Endothelial cell of umbilical vein (primary cell): ENCODE measurements around the gene CREB3L2. TPM values are rescaled to one million over a fixed set of nuclear protein-coding genes. Genes with fewer than 3 reads are reported as not detected.
"Not testable (repeated sequence)": the region's sequence is repeated elsewhere in the genome, so short reads cannot be mapped to it uniquely, and the experiment has no call there.

Experiments
- BruUV-seq: library from RNA; stranded (reverse); fragments of 400-500 nt; replicated peaks from 2 replicates; lab custom pipeline; 2021; lab: Mats Ljungman, UMichigan
- CTCF ChIA-PET: fragments of 300-600, 350-600 bp; sonication (Branson Sonifier 250); formaldehyde crosslinking; loops from one replicate; lab custom pipeline; 2021; ENCODE audit warnings: antibody characterized with exemption, inconsistent platforms; lab: Charles Lee
- POLR2A ChIA-PET: fragments of 300-600, 350-600 bp; sonication (Branson Sonifier 250); formaldehyde crosslinking; loops from one replicate; lab custom pipeline; 2021; ENCODE audit warnings: antibody characterized with exemption, inconsistent platforms; lab: Charles Lee
- DNase-seq: peaks from one replicate; pipeline ENCODE4 v3.0.0-alpha.2; 2011; ENCODE audit warnings: low read depth, low spot score
- FAIRE-seq: peaks from 2 replicates; lab custom pipeline; 2011; peaks lifted over from hg19 to GRCh38; lab: Jason Lieb, UNC
- H2AFZ ChIP-seq: 2 replicates; pipeline ENCODE4 v1.6.0; 2012; ENCODE audit warnings: low read depth, low read length, control low read depth, inconsistent platforms
- H3K27ac ChIP-seq: 2 replicates; pipeline ENCODE4 v1.5.1; 2011; ENCODE audit warnings: low read depth, mild to moderate bottlenecking, control low read depth, low read length, moderate library complexity; ENCODE audit not compliant: insufficient read depth
- H3K27me3 ChIP-seq, 2 experiments: 2 replicates each; pipeline versions ENCODE4 v1.6.0 to v1.6.1; 2011; ENCODE audit warnings: low read length in 2 of 2, mixed read lengths in 1 of 2; ENCODE audit not compliant: control insufficient read depth in 2 of 2, insufficient read depth in 2 of 2
- H3K36me3 ChIP-seq, 2 experiments: 2 replicates in 1 of 2; 3 replicates in 1 of 2; pipeline ENCODE4 v1.5.1; 2011; ENCODE audit warnings: low read length in 2 of 2, mild to moderate bottlenecking in 1 of 2, moderate library complexity in 1 of 2; ENCODE audit not compliant: control insufficient read depth in 2 of 2, insufficient read depth in 2 of 2; ENCODE audit errors: extremely low read depth in 1 of 2
- H3K4me1 ChIP-seq: 3 replicates; pipeline ENCODE4 v1.5.1; 2011; ENCODE audit warnings: mild to moderate bottlenecking, low read length; ENCODE audit not compliant: control insufficient read depth, insufficient read depth; ENCODE audit errors: extremely low read depth
- H3K4me2 ChIP-seq: 2 replicates; pipeline ENCODE4 v1.6.1; 2011; ENCODE audit warnings: low read length, control low read depth, mixed read lengths; ENCODE audit not compliant: insufficient read depth
- H3K4me3 ChIP-seq, 3 experiments: fragments of 200-600 bp in 1 of 3; sonication (generic), shearing (Covaris generic) in 1 of 3; replicated peaks in 1 of 3; 2 replicates each; pipeline ENCODE4 v1.5.1; 2011 to 2016; ENCODE audit warnings: control low read depth in 3 of 3, low read length in 3 of 3, mild to moderate bottlenecking in 2 of 3, inconsistent platforms in 1 of 3, low read depth in 1 of 3, moderate library complexity in 1 of 3; ENCODE audit not compliant: insufficient read depth in 1 of 3
- H3K79me2 ChIP-seq: 2 replicates; pipeline ENCODE4 v1.6.0; 2012; ENCODE audit warnings: low read length, inconsistent platforms; ENCODE audit not compliant: control insufficient read depth, insufficient read depth
- H3K9ac ChIP-seq: replicated peaks from 2 replicates; pipeline ENCODE3; 2011; ENCODE audit warnings: low read length, control low read depth; ENCODE audit not compliant: insufficient read depth; ENCODE audit errors: extremely low read depth
- H3K9me1 ChIP-seq: replicated peaks from 3 replicates; pipeline ENCODE4 v1.6.0; 2011; ENCODE audit warnings: mild to moderate bottlenecking, low read length; ENCODE audit not compliant: control insufficient read depth, insufficient read depth; ENCODE audit errors: extremely low read depth
- H3K9me3 ChIP-seq: replicated peaks from 2 replicates; pipeline ENCODE4 v1.5.1; 2012; ENCODE audit warnings: low read length, inconsistent platforms; ENCODE audit not compliant: control insufficient read depth, insufficient read depth
- H4K20me1 ChIP-seq: replicated peaks from 2 replicates; pipeline ENCODE3; 2011; ENCODE audit warnings: mild to moderate bottlenecking, low read length; ENCODE audit not compliant: control insufficient read depth, insufficient read depth; ENCODE audit errors: extremely low read depth
- GATA2 ChIP-seq: IDR thresholded peaks from 2 replicates; pipeline ENCODE4 v1.7.0; 2011; ENCODE audit warnings: low read depth, mild to moderate bottlenecking, moderate library complexity, mixed read lengths, low read length; ENCODE audit not compliant: insufficient read length, insufficient read depth
- POLR2A ChIP-seq: IDR thresholded peaks from 2 replicates; pipeline ENCODE4 v1.6.1; 2012; ENCODE audit warnings: low read depth, mild to moderate bottlenecking, control low read depth, low read length
- POLR2AphosphoS5 ChIP-seq: IDR thresholded peaks from 2 replicates; pipeline ENCODE4 v1.6.1; 2012; ENCODE audit warnings: low read depth, mild to moderate bottlenecking, control low read depth, low read length, moderate library complexity; ENCODE audit not compliant: insufficient read depth
- dilution Hi-C: fragments of 300-500 bp; cut with MboI; formaldehyde crosslinking; loops from one replicate; pipeline ENCODE4 v1.15.0; 2019; ENCODE audit warnings: low sequenced_read_pairs; ENCODE audit not compliant: extremely low pct_ligation_motif_present
- intact Hi-C: fragments of 100-400 bp; cut with micrococcal nuclease; formaldehyde crosslinking; loops from one replicate; pipeline ENCODE4 v1.10.0; 2022
- polyA plus RNA-seq, 4 experiments: library from polyadenylated mRNA; depleted of rRNA in 3 of 4; stranded (reverse) in 3 of 4; unstranded in 1 of 4; fragments of >200 nt; gene quantifications; 2 replicates each; pipeline versions ENCODE4 v1.2.1 to v1.2.3, GENCODE V29; 2011 to 2012; ENCODE audit warnings: missing spikeins in 1 of 4
- total RNA-seq: library from RNA; stranded (reverse); gene quantifications from 2 replicates; pipeline ENCODE4 v1.2.3, GENCODE V29; 2021
- TF ChIP-seq, protein P1 (sequence below), 2 donors: IDR thresholded peaks; 1 replicate in 1 of 2; 2 replicates in 1 of 2; pipeline ENCODE4 v1.5.1; 2011; ENCODE audit warnings: low read length in 2 of 2, mild to moderate bottlenecking in 2 of 2, moderate library complexity in 2 of 2, control low read depth in 1 of 2, inconsistent platforms in 1 of 2, low read depth in 1 of 2; ENCODE audit not compliant: insufficient read depth in 1 of 2; ENCODE audit errors: extremely low read depth in 1 of 2

The CREB3L2 gene
- total and polyA plus RNA-seq, 2 donors (not counting 3 experiments of a cell fraction or from before 2014, with no cell fraction given) = 32.1 to 93.4 TPM

- Histone ChIP-seq H3K4me1 (peaks cover 54% of the 10 kb centered on the region), H3K9me1 (no peaks in the 10 kb centered on the region), H3K36me3 (no peaks in the 10 kb centered on the region), H3K4me2 (no peak overlapping the region), H4K20me1 (no peaks in the 10 kb centered on the region), H3K79me2 (peaks cover 52% of the 10 kb centered on the region), H3K9me3 (no peaks in the 10 kb centered on the region), H3K9ac (peak overlapping the region; percentile 48), H3K27ac (peak overlapping the region; percentile 70), H2AFZ (no peak overlapping the region), H3K27me3 (no peaks in the 10 kb centered on the region), H3K4me3 (no peak overlapping the region)
- intact Hi-C loops (no loop called here), dilution Hi-C loops (no loop called here)
- BruUV-seq = no TSS peak
- DNase-seq (no peak), FAIRE-seq (no peak)
- ChIA-PET POLR2A (interaction anchor here (0.7 to 1.1 kb wide), 2 partner anchors 23 to 32 kb away, joined by 4 to 5 read pairs; partner anchors contain the start of gene CREB3L2), CTCF (interaction anchor here (1.0 to 1.4 kb wide), 2 partner anchors 21 to 22 kb away, joined by 3 to 5 read pairs; no protein-coding TSS in a partner anchor)
- TF ChIP-seq, protein P1, sequence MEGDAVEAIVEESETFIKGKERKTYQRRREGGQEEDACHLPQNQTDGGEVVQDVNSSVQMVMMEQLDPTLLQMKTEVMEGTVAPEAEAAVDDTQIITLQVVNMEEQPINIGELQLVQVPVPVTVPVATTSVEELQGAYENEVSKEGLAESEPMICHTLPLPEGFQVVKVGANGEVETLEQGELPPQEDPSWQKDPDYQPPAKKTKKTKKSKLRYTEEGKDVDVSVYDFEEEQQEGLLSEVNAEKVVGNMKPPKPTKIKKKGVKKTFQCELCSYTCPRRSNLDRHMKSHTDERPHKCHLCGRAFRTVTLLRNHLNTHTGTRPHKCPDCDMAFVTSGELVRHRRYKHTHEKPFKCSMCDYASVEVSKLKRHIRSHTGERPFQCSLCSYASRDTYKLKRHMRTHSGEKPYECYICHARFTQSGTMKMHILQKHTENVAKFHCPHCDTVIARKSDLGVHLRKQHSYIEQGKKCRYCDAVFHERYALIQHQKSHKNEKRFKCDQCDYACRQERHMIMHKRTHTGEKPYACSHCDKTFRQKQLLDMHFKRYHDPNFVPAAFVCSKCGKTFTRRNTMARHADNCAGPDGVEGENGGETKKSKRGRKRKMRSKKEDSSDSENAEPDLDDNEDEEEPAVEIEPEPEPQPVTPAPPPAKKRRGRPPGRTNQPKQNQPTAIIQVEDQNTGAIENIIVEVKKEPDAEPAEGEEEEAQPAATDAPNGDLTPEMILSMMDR (IDR thresholded peaks at IDR 0.05; ENCODE audit: extremely low read depth in 1 of 2, insufficient read depth in 1 of 2, low read depth in 1 of 2, low read length in 2 of 2) = no peak
These were observed 32.1 kb downstream of the CREB3L2 start for GRCh38 chr7:137969828-137970227.

- Histone ChIP-seq H3K4me2 (no peak overlapping the region), H3K4me3 (no peak overlapping the region), H3K4me1 (peaks cover 54% of the 10 kb centered on the region), H4K20me1 (no peaks in the 10 kb centered on the region), H2AFZ (no peak overlapping the region), H3K9ac (no peak overlapping the region), H3K27ac (peak overlapping the region; percentile 32), H3K36me3 (no peaks in the 10 kb centered on the region), H3K9me1 (no peaks in the 10 kb centered on the region), H3K9me3 (no peaks in the 10 kb centered on the region), H3K79me2 (peaks cover 52% of the 10 kb centered on the region), H3K27me3 (no peaks in the 10 kb centered on the region)
- BruUV-seq = no TSS peak
- ChIA-PET POLR2A (interaction anchor here (1.1 kb wide), 1 partner anchor 24 kb away, joined by 5 read pairs; no protein-coding TSS in a partner anchor), CTCF (interaction anchor here (0.9 to 3.5 kb wide), 3 partner anchors 9 to 23 kb away, joined by 3 to 23 read pairs (median 5); no protein-coding TSS in a partner anchor)
- TF ChIP-seq POLR2AphosphoS5 (no peak), POLR2A (no peak), GATA2 (no peak)
- TF ChIP-seq, protein P1 (IDR thresholded peaks at IDR 0.05; ENCODE audit: extremely low read depth in 1 of 2, insufficient read depth in 1 of 2, low read depth in 1 of 2, low read length in 2 of 2) = no peak
- no peak for DNase-seq
- dilution Hi-C loops = no loop called here
- intact Hi-C loops = no loop called here
- no peak for FAIRE-seq
These were observed 33.0 kb downstream of the CREB3L2 start for GRCh38 chr7:137968890-137969289.

GRCh38 chr7:137968339-137968738, 33.5 kb downstream of the CREB3L2 start:
- H3K36me3 ChIP-seq, H2AFZ ChIP-seq, dilution Hi-C loops, BruUV-seq, H3K9ac ChIP-seq, H3K9me3 ChIP-seq, H3K27me3 ChIP-seq, H3K4me3 ChIP-seq, DNase-seq, H3K9me1 ChIP-seq, intact Hi-C loops, H4K20me1 ChIP-seq, H3K4me2 ChIP-seq, FAIRE-seq: not testable (repeated sequence)
- POLR2A ChIA-PET = interaction anchor here (2.0 kb wide), 1 partner anchor 33 kb away, joined by 10 read pairs; the partner anchor contains the start of gene CREB3L2
- Histone ChIP-seq H3K79me2 (peaks cover 47% of the 10 kb centered on the region), H3K27ac (peak overlapping the region; percentile 32), H3K4me1 (peaks cover 54% of the 10 kb centered on the region)
- CTCF ChIA-PET = interaction anchor here (0.9 to 3.5 kb wide), 3 partner anchors 10 to 23 kb away, joined by 3 to 23 read pairs (median 5); no protein-coding TSS in a partner anchor
